Stimulated activated CD4-positive, alpha-beta T cell treated with anti-CD3 and anti-CD28 coated beads, Interleukin-4, amount 100 ng/mL, for 1 hour (primary cell): ENCODE measurements around the gene TIMM22.

Experiments used
- DNase-seq: peaks from one replicate; pipeline ENCODE4 v3.0.0-alpha.2; 2020

TIMM22 gene

DNA sequence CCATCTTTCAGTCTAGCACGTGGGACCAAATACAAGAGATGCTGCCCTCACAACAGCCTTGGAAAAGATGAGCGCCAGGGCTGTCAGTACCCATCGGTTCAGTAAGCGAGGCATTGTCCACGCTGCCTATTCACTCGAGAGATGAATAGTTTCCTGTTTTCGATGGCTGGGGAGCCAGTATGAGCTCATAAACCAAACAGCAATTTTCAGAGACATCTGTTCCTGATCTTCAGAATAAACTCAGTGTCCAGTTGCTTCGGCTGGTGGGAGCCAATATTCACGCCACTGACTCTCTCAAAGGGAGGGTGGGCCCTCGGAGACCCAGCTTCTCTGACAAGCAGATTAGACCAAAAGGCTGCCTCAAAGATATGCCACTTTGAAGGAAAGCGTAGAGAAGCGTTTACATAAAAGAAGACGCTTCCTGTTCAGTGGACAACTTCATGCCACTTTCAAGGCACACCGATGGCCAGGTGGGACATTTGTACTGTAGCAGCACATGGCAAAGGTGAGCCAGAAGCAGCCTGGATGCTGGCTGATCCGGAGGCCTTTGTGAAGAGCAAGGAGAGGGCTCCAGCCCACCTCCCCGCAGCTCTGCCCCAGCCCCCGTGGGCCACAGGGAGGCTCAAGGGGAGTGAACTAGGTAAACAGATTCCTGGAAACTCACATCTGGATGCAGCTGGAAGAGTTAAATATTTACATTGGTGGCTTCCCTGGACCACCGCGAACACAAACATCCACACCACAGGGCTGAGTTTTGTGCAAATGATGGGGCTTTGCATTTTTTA lies 6.0 kb downstream of the TIMM22 start:
- no peak for DNase-seq

DNA sequence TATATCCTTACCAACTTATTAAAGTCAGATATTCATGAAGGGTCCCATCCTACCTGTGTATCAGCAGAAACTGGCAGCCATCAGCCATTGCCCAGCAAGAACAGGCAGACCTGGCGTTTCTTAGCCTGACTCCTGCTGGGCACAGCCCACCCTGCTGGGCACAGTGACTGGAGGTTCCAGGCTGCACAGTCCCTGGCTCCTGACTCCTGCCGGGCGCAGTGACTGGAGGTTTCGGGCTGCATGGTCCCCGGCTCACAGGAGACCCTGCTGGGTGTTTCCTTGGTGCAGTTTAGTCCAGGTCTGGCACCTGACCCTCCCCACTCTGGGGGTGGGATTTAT lies 6.7 kb downstream of the TIMM22 start:
- no peak for DNase-seq

DNA sequence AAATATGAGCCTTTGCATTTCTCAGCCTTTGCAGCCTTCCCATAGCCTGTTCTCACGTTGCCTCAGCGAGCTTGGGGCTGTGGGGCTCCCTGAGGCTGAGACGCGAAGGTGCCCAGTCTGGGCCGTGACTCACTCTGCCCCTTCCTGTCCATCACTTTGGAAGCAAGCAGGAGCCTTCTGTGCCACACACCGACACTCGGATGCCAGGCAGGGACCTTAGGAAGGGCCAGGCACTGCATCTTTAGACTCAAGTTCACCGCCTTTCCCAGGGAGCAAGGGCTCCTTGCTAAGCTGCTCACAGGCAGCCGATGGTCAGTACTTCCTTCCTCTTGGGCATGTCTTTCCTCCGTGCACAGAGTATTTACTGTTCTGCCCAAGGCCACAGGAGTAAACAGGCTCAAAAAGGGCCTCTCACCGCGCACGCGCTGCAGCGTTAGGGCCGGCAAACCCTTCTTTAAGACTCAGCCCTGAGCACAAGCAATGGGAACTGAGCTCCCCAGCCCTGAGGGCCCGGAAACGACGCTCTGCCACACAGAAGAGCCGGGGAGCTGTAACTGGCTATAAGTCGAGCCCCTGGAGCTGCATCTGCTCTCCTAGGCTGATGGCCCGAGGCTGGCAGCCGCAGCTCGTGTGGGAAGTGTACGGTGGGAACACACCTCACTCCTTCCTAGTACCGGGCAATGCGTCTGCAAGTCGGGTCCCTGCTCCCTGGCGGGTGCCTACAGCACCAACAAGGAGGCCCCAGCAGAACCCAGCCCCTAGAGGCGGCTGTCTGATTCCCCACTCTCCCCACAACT lies 7.2 kb downstream of the TIMM22 start:
- no peak for DNase-seq

DNA sequence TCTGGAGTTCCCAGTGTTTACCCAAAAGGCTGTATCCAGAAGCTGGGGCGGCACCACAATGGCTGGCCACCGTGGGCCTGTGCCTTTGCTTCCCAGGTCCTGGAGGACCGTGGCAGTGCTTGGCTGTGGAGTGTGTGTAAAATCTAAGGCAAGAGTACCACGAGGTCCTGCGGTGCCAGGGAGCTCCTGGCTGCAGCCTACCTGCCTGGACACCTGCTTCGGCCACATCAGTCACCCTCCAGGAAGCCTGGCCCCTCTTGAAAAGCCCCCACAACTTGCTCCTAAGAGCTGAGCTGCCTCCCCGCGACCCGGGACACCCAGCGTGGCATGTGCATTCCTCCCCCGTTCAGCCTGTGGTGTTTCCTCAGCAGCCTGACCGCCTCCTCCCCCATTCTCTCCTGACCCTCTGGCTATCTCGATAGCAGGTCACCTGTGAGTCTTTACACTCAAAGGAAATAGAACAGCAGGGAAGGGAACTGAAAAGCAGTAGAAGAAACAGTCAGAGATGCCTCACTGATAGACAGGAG lies 7.9 kb downstream of the TIMM22 start:
- no peak for DNase-seq

DNA sequence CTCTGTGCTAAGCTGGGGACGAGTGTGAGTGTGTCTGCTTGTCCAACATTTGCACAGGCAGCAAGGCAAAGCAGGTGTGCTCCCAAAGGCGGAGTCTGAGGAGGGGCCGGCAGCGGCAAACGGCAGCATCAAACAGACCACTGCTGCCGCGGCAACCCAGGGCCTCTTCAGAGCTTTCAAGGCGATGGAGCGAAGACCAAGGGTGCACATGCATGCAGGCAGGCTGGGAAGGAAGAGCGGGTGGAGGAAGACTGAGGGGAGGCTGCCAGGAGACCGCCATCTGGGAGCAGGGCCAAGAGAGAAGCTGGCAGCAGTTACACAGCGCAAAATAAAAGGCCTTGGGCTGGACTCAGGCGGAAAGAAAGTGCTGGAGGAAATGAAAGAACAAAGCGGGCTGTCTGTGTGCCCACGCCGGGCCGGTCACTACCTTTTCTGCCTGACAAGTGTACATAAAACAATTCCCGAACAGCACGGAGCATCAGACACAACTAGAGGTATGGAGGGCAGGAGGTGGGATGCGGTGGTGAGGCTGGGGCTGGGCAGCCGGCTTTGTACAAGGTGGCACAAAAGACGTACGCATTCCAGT lies 8.5 kb downstream of the TIMM22 start:
- no peak for DNase-seq

DNA sequence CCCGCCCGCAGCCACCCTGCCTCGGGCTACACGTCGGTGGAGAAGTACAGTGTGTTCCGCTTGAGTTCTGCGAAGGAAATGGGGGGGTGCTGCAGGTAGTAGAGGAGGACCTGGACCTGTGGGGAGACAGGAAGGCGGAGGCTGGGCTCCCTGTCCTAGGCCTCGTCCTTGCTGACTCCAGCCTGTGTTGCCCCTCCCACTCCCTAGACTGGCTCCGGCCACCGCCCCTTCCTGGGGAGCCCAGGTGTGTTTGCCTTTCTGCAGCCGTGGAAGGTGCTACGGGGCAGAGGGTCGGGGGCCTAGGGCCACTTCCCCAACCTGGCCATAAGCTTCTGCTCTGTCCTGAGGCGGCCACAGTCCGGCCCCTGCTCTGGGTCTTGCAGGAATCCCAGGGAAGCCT lies 9.1 kb downstream of the TIMM22 start:
- no peak for DNase-seq

DNA sequence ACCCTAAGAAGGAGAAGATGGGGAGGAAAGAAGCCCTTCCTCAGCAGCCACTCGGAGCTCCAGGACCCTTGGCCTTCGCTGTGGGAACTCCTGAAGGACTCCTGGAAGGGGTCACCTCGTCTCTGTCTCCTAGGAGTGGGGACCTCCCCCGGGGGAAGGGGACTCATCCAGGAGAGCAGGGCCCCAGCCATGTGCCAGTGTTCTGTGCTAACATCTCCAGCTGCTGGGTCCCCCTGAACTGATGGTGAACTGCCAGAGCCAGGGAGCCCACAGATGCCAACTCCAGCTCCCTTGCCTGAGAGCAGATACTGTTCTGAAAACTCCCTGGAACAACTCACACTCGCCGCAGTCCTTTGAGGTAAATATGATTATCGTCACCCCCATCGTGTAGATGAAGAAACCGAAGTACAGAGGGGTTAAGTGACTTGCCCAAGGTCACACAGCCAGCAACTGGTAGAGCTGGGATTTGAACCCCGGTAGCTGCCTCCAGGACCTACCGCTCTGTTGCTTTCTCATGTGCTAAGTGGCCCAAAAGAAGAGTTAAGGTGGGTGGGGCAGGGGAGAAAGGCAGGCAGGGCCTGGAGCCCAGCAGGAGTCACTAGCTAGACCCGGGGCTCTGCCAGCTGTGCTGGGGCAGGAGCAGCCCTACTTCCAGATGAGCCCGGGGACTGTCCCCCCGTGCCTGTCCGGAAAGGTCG lies 10.5 kb downstream of the TIMM22 start:
- no peak for DNase-seq

DNA sequence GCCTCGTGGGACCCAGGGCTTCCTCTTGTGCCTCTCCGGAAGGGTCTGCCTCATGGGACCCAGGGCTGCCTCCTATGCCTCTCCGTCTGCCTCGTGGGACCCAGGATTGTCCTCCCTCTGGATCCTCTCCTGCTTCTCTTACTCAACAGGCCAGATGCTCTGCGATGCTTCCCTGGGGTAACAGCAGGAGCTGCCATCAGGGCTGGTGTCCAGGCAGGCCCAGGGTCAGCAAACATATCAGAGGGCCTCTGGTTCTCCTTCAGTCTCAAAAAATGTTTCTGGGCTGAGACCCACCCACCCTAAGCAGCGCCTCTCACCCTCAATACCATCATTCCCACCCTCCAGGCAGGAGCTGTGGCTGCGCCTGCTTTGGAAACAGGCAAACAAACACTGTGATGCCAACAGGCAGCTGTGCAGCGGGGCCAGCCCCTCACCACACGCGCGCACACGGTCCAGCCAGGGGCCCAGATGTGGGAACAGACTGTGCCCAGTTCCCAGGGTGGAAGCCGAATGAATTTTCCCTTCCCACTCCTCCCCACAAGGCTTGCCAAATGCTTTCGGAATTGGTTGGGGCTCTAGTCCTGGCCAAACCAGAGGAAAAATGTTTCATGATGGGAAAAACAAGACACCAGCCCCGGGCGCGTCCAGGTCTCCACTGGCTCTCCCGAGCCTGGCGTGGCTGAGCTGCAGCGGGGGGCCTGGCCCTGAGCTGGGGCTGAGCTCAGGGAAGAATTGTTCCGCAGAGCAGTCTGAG lies 11.3 kb downstream of the TIMM22 start:
- no peak for DNase-seq

DNA sequence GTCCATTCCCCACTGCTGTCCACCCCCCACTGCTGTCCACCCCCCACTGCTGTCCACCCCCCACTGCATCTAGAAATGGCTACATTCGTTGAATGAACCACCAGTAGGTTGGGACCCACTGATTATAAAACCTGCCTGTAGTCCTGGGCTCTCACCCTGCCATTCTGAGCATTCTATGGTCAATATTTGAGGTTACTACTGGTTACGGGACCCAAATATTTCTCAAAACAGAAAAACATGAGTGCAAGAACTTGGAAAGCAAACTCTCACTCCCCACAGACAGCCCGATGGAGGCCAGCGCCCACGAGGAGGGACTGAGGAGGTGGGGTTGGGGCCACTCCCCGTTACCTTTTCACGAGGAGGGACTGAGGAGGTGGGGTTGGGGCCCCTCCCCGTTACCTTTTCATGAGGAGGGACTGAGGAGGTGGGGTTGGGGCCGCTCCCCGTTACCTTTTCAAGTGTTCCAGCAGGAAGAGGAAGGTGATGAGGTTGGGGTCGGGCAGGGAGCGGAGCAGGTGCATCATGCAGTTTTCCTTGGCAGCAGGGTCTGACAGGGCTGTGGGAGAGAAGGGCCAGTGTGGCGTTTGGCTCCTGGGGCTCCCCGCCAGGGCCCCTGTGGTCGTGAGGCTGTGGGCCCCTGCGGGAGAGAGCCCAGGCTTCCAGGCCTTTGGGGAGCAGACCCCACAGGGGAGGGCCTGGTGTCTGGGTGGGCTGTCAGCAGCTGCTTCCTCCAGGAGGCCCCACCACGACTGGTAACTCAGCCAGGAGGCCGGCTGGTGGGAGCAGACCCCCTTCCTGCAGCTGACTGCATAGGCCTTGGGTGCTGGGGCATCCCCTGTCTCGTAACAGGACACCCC lies 12.5 kb downstream of the TIMM22 start:
- no peak for DNase-seq

DNA sequence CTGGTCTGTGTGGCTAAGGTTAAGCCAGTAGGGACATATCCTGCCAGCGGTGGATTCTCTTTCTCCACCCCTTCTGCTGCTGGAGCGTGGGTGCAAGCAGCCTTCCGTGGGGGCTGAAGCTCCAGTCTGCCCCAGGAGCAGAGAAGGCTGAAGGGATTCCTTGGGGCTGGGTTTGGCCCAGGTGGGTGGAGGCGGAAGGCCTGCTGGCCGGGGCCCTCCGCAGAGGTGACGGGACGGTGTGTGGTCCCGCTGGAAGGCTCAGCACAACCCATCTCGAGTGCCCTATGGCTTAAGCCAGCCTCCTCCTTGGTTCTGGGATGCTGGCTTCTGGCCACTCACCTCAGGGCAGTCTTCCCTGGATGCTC lies 13.1 kb downstream of the TIMM22 start:
- DNase-seq = no peak

DNA sequence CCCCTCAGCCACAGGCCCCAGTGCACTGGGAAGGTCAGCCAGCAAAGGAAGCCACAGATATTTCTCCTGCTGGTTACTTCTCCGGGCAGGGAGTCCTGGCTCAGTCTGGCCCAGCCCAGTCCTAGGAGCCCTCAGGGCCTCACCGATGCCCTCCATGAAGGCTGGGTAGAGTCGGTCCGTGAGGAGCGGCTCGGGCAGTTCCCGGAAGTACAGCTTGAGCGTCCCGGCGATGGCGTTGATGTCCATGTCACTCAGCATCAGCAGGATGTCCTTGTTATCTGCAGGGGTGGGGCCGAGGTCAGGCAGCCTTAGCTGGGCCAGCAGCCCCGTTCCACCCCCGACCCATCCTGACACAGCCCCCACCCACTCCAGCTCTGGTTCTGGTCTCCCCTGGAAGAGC lies 13.7 kb downstream of the TIMM22 start:
- DNase-seq = no peak

DNA sequence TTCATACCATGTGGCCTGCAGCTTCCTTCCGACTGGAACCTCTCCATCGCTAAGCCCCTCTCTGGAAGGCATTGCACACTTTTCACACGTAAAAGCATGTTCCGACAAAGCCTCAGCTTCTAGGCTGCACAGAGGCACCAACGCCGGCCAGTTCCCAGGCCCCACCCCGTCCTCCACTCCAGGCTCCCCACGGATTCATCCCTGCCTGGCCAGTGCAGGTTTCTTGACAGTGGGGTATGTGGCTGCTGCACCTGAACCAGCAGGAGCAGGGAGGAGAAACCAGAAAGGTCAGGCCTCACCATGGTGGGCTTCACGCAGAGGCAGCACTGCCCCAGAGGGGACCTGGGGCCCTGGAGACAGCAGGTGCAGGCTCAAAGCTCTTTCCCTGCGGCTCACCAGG lies 14.2 kb downstream of the TIMM22 start:
- DNase-seq = no peak

DNA sequence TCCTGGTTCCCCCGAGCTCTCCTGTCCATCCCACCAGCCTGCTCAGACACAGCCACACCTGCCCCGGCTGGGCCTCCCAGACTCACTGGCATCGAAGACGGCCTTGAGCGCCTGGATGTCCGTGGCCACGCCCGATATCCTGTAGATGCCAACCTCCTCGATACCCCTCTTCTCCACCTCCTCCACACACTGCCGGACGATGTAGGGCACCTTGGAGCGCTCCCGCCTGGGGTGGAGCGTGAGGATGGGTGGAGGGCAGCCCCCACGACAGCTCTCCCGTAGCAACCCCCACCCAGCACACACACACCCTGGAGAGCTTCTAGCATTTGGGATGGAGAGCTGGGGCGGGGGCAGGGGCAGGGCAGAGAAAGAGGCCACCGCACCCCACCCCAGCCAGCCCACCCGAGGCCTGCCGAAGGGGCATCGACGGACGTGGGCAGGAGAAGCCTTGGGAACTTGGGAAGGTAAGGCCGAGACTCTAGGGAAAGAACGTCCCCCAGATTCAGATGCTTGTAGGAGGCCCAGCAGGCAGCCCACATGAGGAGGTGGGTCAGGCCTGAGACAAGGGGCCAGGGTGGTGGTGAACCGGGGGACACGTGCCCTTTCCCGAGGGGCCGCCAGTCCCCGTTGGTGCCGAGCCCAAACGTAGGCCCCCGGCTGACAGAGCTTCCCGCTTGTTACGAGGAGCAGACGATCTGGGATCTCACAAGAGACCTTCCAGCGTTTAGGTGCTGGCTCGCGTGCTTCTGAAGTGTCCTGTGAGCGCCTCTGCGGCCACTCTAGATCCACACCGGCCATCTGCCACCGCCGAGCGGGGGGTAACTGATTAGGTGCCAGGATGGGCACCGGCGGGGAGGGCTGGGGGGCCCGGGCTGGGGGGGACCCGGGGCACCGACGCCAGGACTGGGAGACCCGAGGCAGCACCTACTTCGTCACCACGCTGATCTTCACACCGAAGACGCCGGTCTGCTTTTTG lies 15.1 kb downstream of the TIMM22 start:
- DNase-seq = no peak

DNA sequence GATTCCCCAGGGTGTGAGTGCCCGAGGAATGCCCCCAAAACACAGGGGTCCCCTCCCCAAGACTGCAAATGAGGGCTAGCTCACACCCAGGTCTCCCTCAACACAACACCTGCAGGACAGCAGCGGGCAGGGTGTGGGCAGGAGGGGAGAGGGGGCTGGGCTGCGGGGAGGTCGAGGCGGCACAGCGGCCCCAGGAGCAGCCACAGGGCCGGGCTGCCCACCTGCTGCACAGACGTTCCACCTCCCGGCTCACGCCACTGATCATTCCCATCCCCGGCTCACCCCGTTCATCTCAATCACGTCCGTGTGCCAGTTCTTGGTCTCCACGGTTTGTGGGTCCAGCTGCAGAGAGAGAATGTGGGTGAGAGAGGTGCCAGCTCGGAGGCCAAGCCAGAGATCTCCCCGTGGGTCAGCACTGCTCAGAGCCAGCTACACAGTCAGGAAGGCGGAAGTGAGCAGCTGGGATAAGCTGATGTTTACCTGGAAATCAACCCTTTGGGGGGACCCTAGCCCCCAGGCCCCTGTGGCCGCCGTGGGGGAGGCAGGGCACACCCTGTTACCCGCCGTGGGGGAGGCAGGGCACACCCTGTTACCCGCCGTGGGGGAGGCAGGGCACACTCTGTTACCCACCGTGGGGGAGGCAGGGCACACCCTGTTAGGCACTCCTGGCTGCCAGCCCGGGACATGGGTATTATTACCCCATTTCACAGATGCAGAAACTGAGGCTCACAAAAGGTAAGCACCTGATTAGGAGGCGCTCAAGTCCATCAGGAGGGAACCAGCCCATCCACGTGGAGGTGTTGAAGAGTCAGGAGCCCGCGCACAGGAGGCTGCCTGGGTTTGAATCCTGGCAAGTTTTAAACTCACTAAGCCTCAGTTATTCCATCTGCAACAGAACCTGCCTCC lies 16.1 kb downstream of the TIMM22 start:
- no peak for DNase-seq

DNA sequence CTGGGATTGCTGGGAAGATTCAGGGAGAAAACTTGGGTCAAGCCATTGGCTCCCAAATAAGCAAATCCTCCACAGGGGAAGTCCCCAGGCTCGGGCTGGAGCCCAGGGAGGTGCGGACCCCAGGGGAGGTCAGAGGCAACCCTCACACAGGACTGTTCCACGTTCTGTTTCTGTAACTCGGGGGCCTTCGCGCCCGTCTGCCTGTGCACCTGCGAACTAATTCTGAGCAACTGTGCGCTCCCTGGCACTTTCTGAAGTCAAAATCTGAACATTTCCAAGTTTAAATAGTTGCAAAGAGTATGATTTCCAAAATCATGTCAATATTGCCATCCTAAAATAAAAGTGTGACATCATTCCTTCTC lies 16.8 kb downstream of the TIMM22 start:
- DNase-seq = no peak

DNA sequence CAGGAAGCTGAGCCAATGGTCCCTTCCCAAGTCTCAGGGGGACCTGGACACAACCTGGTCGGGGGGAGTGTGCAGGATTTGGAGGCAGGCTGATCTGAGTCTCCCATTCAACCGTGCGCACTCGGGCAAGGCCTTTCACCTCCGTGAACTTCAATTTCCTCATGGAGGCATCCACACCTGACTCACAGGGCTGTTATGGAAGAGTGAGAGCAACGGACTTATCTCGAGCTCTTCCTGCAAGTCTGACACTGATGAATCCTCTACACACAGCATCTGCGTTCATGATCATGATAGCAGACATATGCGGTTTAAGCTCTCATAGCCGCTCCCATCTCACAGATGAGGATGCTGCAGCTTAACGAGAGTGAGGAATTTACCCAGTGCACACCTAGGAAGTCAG lies 21.6 kb downstream of the TIMM22 start:
- DNase-seq = no peak

DNA sequence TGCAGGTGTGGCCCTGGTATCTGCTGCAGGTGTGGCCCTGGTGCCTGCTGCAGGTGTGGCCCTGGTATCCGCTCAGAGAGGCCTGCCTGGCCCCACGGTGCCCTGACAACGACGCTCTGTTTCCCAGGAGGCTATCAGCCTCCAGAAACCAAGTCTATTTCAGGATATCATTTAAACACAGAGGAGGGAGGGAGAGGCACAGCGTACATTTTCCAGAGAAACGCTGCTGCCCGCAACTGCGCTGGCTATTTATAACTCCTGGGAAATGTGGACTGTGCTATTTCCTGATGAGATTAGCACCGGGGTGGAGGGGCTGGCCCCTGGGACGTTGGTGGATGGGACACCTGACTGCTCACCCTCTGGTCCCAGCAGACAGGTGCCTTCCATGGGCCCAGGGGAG lies 22.5 kb downstream of the TIMM22 start:
- DNase-seq = no peak

DNA sequence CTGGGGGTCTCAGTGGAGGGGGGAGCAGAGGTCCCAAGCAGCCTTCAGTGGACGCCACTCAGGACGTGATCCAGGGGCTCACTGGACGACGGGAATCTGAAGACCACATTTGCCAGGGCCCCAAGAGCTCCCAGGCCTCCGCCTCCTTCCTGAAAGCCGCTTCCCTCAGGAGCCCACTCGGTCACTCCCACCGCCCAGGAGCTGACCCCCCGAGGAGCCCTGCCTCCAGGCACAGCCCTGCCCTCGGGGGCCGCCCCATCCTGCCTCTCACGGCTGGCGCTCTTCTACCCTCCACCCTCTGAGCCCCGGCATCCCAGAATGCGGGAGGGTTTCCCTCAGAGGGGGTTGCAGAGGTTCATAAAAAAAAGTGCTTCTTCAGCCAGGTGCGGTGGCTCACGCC lies 24.2 kb downstream of the TIMM22 start:
- no peak for DNase-seq

DNA sequence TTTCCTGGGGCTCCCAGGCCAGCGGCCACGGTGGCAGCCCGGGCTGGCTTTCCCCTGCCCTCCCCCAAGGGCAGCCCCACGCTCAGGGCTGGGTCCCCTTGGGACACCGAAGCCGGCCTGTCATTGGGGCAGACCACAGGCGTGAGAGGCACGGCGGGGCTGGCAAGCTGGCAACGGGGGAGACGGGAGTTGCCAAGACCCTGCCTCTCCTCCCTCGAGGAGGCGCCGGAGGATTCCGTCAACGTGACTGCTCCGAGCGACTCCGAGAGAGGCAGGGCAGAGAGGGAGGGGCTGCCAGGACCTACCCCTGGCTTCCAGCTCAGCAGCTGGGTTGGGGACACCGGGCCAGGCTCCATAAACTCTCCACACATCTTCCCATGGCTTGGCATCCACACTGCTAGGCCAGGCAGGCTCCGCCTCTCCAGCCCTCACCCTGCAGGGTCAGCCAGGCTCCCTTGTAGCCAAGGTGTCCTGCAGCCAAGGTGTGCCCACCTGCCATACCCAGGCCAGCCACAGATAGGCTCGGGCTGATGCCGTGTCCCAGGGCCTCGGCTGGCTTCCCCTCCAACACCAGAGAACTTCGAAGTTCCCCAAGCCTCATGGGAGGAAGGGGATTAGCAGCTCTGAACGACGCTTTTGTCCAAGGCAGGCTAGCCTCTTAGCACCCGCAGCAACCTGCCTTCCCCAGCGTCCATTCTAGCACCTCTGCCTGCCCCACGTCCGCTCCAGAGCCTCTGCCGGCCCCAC lies 25.5 kb downstream of the TIMM22 start:
- DNase-seq = no peak
